ENCODE data around the gene ZFYVE1.
"Not testable (repeated sequence)": the region's sequence is repeated elsewhere in the genome, so short reads cannot be mapped to it uniquely, and the experiment has no call there.

- TF ChIP-seq POLR2AphosphoS5 (IDR thresholded peaks at IDR 0.05; ENCODE audit: borderline replicate concordance, low read depth, low read length); EZH2 (IDR thresholded peaks at IDR 0.05); FOXP2 (optimal IDR thresholded peaks at IDR 0.05; ENCODE audit: control extremely low read depth, extremely low read length, insufficient read depth): not testable (repeated sequence)
Measured at GRCh38 chr14:72956741-72957140, 70.2 kb downstream of the ZFYVE1 start.
